IPS-NIHi7 (cell line): Measurements from ENCODE around the gene FBXO7.
A peak's percentile ranks its signal among the peaks of the same experiment; 100 is the strongest.
"Not testable (repeated sequence)": the region's sequence is repeated elsewhere in the genome, so short reads cannot be mapped to it uniquely, and the experiment has no call there.

Experiments used
- DNase-seq: peaks from one replicate; pipeline ENCODE4 v3.0.0; 2012; ENCODE audit warnings: mixed read lengths; ENCODE audit errors: extremely low spot score

FBXO7 gene

DNA sequence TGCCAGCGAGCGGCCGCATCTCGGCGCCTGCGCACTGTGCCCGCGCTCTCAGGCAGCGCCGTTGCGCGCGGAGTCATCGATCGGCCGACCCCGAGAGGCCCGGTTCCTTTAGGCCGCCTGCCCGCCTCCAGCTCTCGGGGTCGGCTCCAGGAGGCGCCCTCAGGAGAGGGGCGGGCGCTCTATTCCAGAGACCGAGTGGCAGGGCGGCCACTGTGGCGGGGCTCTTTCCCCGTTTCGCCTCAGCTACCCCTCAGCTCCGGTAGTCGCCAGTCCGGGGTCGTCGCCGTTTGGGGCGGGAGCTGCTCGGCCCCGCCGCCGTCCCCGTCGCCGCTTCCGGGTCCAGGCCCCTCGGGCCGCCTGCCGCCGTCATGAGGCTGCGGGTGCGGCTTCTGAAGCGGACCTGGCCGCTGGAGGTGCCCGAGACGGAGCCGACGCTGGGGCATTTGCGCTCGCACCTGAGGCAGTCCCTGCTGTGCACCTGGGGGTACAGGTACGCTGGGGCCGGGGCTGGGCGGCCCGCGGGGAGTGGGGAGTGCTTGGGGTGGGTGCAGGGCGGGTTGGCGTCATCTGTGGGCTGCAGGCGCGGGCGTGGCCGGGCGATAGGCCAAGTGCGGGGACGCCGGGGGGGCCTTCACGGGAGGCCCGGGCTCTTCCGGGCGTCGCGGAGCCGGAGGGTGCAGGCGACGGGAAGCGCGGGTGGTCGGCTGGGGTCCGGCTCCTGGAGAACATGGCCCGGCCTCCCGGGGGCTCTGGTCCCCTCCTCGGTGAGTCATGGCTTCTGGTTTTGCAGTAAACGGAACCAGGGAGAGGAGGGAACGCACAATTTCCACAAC is at the start of gene FBXO7:
Gene FBXO7, plus strand, starts transcription at position 177 of the 833 bp plus-strand sequence. Its CDS starts 192 bp downstream, at position 369.
- DNase-seq = peak; percentile 96

DNA sequence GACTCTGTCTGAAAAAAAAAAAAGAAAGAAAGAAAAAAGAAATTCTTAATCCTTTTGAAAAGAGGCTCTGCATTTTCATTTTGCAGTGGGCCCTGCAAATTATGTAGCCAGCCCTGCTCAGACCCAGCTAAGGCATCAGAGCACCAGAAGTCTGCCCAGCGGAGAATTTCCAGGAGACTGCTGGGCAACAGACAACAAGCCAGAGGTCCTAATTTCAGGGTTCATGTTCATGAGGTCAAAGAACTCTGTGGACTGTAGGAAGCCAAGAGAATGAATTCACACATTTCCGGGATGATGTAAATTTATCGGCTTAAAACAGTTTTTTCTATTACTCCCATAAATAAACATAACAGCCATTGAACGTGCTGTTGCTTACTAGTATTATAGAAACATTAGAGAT is 47.7 kb upstream of the FBXO7 start:
- DNase-seq = no peak

DNA sequence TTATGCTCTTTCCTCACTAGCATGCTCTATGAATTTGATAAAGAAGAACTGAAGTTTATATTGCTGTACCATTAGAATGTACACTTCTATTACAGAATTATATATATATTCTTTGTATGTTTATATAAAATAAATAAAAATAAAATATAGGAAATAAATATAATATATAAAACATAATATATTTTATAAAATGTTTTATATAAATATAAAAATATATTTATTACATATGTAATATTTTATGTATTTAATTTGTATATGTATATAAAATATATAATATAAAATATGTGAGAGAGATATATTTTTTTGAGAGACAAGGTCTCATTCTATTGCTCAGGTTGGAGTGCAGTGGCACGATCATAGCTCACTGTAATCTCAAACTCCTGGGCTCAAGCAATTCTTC is 44.3 kb upstream of the FBXO7 start:
- DNase-seq = no peak

DNA sequence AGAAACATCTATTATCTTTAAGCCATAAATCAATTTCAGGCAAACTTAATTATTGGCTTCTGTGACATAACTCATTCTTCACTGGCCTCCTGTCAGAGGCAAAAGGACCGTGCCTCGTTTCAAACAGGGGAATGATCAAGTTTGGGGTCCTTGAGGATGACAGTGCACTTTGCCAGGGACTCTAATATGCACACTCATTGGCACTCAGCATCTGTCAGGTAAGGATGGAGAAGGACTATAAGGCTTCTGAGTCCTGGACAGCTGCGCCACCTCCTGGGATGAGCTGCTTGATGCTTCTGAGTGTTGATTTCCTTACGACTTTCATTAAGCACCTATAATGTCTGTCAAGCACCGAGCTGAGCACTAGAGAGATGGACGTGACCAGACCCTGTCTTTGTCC is 30.5 kb upstream of the FBXO7 start:
- peak; percentile 35 for DNase-seq

DNA sequence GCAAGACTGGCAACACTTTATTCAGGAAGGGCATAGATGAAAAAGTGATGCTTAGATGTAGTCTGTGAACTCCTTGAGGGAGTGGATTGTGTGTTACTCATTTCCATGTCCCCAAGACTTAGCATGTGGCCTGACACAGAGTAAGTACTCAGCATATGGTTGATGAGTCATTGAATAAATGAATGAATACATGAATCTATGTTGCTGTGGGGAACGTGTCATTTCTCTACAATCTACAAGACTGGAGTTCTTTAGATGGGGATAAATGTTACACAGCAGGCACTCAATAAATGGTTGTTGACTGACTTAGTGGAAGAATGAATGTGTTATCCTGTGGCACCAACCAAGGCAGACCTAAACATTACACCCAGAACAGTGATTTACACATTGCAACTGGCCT is 28.3 kb upstream of the FBXO7 start:
- DNase-seq = no peak

DNA sequence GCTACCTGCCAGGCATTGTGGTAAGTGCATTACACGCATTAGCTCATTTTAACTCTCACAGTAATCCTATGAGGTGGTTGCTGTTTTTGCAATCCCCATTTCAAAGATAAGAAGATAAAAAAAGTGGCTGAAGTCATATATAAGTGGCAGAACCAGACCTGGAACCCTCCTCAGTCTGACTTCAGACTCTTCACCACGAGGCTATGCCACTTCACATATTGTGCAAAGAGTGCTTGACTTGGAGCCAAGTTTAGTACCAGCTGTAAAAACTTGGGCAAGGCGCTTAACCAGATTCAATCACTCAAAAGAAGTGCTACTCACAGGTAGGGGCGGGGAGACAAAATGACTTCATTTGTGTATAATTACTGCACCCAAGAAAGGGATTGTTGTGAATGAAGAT is 25.6 kb upstream of the FBXO7 start:
- DNase-seq = no peak

GRCh38 chr22:32457031-32457430 is 17.6 kb upstream of the FBXO7 start:
- DNase-seq = no peak

DNA sequence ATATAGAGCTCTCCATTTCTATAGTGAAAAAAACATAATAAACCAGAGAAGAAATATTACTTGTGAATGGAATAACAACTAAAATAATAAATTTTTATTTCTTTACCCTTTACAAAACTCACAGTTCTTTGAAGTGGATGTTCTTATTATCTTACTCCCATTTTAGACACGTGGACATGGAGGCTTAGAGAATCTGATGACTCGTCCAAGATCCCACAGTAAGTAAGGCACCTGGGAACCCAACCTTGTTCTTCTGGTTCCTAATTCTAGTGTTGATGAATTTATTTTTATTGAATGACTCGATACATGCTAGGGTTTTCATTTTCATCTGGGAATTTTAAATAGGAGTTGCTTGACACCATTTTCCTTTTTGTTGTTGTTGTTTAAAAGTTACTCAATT is 12.2 kb upstream of the FBXO7 start:
- DNase-seq = no peak

GRCh38 chr22:32465661-32466060 is 8.9 kb upstream of the FBXO7 start:
- no peak for DNase-seq

DNA sequence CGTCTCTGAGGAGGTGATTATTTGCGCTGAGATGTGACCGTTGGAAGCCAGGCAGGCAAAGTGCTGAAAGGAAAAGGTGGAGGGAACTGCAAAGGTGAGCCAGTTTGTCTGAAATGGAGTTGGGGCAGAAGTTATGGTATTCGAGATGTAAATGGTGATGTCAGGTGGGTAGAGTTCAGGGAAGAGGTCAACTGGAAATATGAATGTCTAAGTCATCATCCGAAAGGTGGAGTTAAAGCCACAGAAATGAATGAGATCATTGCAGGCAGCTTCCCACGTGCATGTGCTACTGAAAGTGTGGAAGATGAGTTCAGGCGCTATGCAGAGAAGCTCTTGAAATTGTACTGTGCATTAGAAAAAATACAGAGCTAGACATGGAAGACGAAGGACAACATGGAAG is 8.1 kb upstream of the FBXO7 start:
- no peak for DNase-seq

DNA sequence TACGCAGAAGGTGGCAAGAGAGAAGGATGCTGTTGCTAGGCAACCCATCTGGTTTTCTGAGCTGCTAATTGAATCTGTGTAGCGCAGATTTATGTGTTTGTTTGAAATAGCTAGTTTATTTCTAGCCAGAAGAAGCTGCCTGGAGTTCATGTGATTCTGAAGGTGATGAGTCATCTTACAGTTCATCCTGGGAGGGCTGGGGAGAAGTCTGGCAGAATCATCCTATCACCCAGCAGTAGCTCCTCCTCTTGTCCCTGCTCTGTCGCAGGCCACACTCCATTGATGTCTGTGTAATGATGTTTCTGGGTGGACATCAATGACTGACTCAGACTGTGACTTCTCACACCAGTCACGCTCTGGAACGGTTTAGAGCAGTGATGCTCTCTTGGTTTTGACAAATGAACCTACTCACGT is 4.8 kb upstream of the FBXO7 start:
- DNase-seq = peak; percentile 13

GRCh38 chr22:32473388-32473952 is 1.1 kb upstream of the FBXO7 start:
- DNase-seq = peak; percentile 38

DNA sequence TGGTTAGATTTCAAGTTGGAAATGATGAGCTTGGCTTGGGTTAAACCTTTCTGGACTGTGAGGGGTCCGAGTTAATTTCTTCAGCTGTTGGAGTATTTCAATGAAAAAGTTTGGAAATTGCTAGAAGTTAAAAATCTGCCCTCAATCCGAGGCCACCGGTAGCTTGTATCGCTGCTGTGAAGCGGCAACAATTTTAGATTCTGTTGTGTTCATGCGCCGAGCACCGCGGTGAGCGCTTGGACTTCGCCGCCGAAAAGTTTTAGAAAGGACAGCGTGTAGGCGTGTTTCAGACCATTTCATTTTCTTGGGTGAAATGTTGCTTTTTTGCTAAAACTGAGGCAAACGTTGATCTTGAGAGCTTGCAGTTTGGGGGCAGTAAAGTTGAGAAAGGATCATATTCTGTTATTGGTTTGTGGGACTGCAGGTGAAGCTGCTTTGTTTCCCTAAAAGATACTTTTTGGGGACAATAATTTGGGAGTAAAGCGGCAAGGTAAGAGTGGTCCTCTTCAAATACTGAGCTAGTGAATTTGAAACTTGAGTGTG is 928 bp downstream of the FBXO7 start:
- no peak for DNase-seq

GRCh38 chr22:32476281-32477195 is 1.9 kb downstream of the FBXO7 start:
- no peak for DNase-seq

DNA sequence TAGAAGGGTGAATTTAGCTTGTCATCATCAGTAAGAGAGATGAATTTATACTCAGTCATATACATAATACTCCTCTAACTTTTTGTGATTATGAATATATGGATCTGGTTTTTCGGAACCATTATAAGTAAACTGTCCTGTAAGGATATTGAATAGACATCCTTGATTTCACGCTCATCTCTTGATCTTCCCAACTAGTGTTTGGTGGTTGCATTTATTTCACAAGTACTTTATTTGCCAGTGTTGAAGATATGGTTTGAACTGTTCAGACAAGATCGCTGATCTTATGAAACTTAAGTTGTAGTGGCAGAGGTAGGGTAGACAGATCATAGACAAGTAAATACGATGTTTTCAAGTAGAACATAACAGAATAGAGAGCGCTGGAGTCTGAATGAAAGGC is 3.0 kb downstream of the FBXO7 start:
- no peak for DNase-seq

DNA sequence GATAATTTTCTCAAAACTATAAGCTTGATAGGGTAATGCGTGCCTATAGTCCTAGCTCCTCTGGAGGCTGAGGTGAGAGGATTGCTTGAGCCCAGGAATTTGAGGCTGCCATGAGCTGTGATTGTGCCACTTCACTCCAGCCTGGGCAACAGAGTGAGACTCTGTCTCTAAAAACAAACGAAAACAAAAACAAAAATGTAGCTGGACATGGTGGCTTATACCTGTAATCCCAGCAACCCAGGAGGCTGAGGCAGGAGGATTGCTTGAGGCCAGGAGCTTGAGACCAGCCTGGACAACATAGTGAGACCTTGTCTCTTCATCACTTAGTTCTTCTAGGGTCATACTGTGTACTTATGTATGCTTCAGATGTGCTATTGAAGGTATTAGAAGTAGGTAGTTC is 3.9 kb downstream of the FBXO7 start:
- not testable (repeated sequence) for DNase-seq

- no peak for DNase-seq
These were observed 4.4 kb downstream of the FBXO7 start for GRCh38 chr22:32478994-32479393.

DNA sequence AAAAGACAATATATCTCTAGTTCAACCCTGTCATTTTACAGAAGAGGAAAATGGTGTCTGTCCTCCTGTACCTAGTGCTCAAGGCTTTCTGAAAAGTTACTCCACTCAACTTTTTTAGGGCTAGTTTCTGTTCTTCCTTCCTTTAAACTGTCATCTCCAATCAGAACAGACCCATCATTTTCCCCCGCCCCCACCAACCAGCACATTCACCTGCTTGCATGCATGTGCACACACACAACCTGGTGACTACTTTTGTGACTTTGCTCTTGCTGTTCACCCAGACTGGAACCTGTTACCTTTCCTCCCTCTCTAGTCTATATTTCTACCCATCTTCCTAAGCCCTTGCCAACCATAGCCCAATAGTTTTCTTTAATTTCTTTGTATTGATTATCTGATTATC is 5.6 kb downstream of the FBXO7 start:
- DNase-seq = no peak

DNA sequence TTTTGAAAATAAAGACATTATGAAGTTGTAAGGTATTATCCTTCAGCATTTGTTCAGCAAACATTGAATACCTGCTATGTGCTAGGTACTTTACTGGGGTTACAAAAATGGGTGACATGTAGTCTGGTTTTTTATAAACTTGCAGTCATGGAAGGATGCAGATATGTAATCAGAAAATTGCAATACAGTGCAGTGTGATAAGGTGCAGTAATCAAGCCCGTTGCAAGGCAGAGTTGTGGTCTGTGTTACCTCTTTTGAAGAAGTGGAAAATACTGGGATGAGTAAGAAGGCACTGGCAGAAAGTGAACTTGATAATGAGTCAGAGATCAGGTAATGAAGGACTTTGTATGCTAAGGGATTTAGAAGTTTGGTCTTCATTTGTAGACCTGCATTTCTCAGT is 8.1 kb downstream of the FBXO7 start:
- DNase-seq = no peak

- DNase-seq = no peak
These were observed 12.2 kb downstream of the FBXO7 start for GRCh38 chr22:32486656-32487390.

DNA sequence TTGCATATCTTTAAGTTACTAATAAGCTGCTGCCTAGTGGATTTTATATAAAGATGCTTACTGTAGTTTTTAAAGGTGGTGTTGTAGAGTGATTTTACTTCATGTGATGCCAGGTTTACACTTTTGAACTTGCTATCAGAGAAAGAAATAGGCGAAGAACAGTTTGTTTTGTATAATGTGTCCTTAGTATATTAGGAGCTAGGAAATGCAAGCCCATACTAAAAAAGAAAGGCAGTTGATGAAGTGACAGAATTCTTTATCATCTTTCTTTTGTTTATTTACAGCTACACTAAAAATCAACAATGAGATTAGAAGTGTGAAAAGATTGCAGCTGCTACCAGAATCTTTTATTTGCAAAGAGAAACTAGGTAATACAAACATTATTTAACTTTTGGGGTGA is 12.8 kb downstream of the FBXO7 start:
- DNase-seq = no peak
